ENCODE data around the gene C22orf31.
"Not testable (repeated sequence)": the region's sequence is repeated elsewhere in the genome, so short reads cannot be mapped to it uniquely, and the experiment has no call there.

The C22orf31 gene

DNA sequence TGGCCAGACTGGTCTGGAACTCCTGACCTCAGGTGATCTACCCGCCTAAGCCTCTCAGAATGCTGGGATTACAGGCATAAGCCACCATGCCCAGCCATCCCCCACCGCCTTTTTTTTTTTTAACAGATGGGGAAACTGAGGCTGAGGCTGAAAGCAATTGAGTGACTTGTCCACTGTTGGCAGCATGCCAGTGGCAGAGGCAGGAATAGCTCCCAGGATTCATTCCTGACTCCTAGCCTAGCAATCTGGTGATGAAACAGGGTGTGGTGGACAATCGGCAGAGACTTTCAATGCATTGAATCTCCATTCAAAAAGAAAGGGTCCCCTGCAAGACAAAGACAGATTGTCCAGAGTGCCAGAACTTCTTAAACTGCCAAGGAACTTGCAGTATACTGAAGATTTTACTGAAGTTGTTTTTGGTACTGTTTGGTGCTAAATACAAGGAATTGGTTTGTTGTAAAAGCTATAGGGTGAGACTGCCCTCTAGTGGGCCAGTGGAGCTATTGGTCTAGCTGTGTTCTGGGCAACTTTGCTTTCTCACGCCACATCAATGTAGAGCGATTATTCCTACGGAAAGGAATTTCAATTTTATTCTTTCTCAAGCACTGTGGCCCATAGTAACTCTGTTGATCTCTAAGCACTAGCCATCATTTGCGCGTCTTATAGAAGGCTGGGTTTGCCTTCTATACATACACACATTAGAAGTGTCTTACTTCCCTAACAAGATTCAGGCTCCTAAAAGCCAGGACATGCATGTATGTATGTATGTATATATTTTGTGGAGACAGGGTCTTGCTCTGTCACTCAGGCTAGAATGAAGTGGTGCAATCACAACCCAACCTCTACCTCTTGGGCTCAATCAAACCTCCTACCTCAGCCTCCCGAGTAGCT lies 21.0 kb downstream of the C22orf31 start:
- no peak overlapping the region for H3K4me3 ChIP-seq (replicated peaks; ENCODE audit: low read depth, low read length)
- no peaks in the 10 kb centered on the region for H3K36me3 ChIP-seq (ENCODE audit: control insufficient read depth, insufficient read depth, low read length)
- TF ChIP-seq, protein P1, sequence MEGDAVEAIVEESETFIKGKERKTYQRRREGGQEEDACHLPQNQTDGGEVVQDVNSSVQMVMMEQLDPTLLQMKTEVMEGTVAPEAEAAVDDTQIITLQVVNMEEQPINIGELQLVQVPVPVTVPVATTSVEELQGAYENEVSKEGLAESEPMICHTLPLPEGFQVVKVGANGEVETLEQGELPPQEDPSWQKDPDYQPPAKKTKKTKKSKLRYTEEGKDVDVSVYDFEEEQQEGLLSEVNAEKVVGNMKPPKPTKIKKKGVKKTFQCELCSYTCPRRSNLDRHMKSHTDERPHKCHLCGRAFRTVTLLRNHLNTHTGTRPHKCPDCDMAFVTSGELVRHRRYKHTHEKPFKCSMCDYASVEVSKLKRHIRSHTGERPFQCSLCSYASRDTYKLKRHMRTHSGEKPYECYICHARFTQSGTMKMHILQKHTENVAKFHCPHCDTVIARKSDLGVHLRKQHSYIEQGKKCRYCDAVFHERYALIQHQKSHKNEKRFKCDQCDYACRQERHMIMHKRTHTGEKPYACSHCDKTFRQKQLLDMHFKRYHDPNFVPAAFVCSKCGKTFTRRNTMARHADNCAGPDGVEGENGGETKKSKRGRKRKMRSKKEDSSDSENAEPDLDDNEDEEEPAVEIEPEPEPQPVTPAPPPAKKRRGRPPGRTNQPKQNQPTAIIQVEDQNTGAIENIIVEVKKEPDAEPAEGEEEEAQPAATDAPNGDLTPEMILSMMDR (IDR thresholded peaks at IDR 0.05; ENCODE audit: insufficient read depth, low read length, poor library complexity, severe bottlenecking): peak; percentile 89
- no peaks in the 10 kb centered on the region; the same call in none of the 2 replicates for H3K27me3 ChIP-seq (replicated peaks; ENCODE audit: control insufficient read depth, insufficient read depth, low read length)
- DNase-seq (ENCODE audit: extremely low read depth, insufficient read length): no peak

DNA sequence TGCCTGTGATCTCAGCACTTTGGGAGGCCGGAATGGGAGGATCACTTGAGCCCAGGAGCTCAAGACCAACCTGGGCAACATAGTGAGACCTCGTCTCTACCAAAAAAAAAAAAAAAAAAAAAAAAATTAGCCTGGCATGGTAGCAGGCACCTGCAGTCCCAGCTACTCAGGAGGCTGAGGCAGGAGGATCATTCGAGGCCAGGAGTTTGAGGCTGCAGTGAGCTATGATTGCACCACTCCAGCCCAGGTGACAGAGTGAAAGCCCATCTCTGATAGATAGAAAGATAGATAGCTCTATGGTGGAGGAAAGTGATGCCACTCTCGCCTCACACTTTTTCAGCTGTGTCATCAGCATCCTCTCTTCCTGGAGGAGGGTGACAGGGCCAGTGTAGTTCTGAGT lies 21.9 kb downstream of the C22orf31 start:
- H3K27me3 ChIP-seq (replicated peaks; ENCODE audit: control insufficient read depth, insufficient read depth, low read length); H3K4me3 ChIP-seq (replicated peaks; ENCODE audit: low read depth, low read length); DNase-seq (ENCODE audit: extremely low read depth, insufficient read length); H3K36me3 ChIP-seq (ENCODE audit: control insufficient read depth, insufficient read depth, low read length): not testable (repeated sequence)

DNA sequence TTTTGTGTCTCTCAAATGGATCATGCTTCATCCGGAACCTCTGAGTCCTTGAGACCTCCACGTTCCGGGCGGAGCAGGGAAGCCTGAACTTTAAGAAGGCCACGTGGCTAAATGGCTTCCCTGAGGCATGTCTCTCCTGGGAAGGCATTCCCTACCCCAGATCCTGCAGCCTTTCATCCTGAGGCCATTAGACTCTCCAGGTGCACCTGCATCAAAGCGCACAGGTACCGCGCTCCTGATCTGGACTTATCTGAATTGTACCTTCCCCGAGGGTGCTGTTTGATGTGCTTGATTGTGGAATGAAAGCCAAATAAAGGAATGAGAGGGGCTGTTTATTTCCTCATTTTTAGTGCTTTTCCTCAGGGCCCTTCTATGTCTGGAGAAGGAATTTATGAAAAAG lies 22.5 kb downstream of the C22orf31 start:
- TF ChIP-seq, protein P1 (IDR thresholded peaks at IDR 0.05; ENCODE audit: insufficient read depth, low read length, poor library complexity, severe bottlenecking): no peak
- H3K36me3 ChIP-seq (ENCODE audit: control insufficient read depth, insufficient read depth, low read length): no peaks in the 10 kb centered on the region
- no peaks in the 10 kb centered on the region; the same call in none of the 2 replicates for H3K27me3 ChIP-seq (replicated peaks; ENCODE audit: control insufficient read depth, insufficient read depth, low read length)
- no peak for DNase-seq (ENCODE audit: extremely low read depth, insufficient read length)
- no peak overlapping the region for H3K4me3 ChIP-seq (replicated peaks; ENCODE audit: low read depth, low read length)

DNA sequence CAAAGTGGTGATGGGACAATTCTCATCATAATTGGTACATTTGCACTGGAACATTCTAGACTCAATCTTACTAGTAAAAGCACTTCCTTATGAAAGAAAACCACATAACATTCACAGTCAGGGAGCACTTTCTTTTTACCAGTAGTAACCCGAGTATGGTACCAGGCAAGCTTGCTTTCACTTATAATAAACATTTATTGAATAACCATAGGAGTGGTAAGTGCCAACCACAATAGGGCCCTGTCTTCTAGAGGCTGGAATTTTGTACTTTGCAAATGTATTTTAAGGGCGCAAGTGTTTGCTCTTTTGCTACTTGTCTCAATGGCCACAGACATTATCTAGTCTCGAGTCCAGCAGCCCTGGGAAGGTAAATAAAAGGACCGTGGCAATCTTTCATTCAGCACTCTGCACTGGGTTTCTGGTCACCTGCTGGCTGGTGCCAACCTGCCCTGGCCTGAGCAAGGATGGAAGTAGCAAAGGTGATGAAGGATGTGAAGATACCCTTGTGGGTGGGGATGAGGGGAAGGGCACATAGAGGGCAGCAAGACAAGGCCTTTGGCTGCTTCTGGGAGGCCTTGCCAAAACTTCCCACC lies 24.2 kb downstream of the C22orf31 start:
- DNase-seq (ENCODE audit: extremely low read depth, insufficient read length): no peak
- H3K36me3 ChIP-seq (ENCODE audit: control insufficient read depth, insufficient read depth, low read length): no peaks in the 10 kb centered on the region
- TF ChIP-seq, protein P1 (IDR thresholded peaks at IDR 0.05; ENCODE audit: insufficient read depth, low read length, poor library complexity, severe bottlenecking): no peak
- no peak overlapping the region for H3K4me3 ChIP-seq (replicated peaks; ENCODE audit: low read depth, low read length)
- no peaks in the 10 kb centered on the region; the same call in none of the 2 replicates for H3K27me3 ChIP-seq (replicated peaks; ENCODE audit: control insufficient read depth, insufficient read depth, low read length)

DNA sequence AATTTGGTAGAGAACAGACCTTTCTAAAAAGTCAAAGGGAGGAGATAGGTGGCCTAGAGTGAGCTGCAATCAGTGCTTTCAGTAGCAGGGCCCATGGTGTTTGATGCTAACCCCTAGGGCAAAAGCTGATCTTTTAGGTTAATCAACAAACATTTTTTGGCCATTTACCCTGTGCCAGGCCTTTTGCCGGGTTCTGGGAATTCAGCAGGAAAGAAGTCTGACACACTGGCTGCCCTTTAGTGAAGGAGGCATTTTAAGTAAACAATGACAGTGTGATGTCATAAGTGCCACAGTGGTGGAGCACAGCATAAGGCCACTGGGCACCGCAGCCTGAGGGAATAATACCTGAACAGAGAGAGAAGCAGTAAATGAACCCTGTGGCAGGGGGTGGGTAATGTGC lies 29.0 kb downstream of the C22orf31 start:
- TF ChIP-seq, protein P1 (IDR thresholded peaks at IDR 0.05; ENCODE audit: insufficient read depth, low read length, poor library complexity, severe bottlenecking): no peak
- no peak for DNase-seq (ENCODE audit: extremely low read depth, insufficient read length)
- Histone ChIP-seq H3K4me3 (replicated peaks; ENCODE audit: low read depth, low read length) (no peak overlapping the region), H3K27me3 (replicated peaks; ENCODE audit: control insufficient read depth, insufficient read depth, low read length) (no peaks in the 10 kb centered on the region; the same call in 1 of the 2 replicates), H3K36me3 (ENCODE audit: control insufficient read depth, insufficient read depth, low read length) (no peaks in the 10 kb centered on the region)

DNA sequence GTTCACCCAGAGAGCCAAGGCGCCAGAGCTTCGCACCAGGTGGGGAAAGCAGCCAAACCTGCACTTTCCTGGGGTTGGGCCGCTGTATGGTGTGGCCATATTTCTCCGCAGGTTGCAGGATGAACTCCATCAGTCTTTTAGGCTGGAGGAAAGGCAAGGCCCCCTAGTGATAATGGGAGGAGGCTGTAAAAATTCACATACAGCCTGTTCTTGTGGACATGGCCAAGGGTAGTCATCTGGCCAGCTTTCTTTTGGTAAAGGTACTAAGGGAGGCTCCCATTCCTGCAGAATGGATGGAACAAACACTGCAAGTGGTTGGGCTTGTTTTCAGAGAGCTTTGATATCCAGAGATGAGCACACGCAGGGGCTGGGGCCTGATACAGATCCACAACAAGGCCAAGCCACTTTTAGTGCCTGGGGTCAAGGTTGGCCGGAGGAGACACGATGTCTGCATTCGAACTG lies 29.6 kb downstream of the C22orf31 start:
- Histone ChIP-seq H3K4me3 (replicated peaks; ENCODE audit: low read depth, low read length) (no peak overlapping the region), H3K27me3 (replicated peaks; ENCODE audit: control insufficient read depth, insufficient read depth, low read length) (no peaks in the 10 kb centered on the region; the same call in 1 of the 2 replicates), H3K36me3 (ENCODE audit: control insufficient read depth, insufficient read depth, low read length) (no peaks in the 10 kb centered on the region)
- TF ChIP-seq, protein P1 (IDR thresholded peaks at IDR 0.05; ENCODE audit: insufficient read depth, low read length, poor library complexity, severe bottlenecking): no peak
- no peak for DNase-seq (ENCODE audit: extremely low read depth, insufficient read length)
